Stimulated activated CD8-positive, alpha-beta memory T cell treated with anti-CD3 and anti-CD28 coated beads, Interleukin-7, amount 100 ng/mL, for 48 hours (primary cell): Measurements from ENCODE around the gene LPIN3.

Source experiments
- DNase-seq, 2 donors: peaks; one replicate each; pipeline ENCODE4 v3.0.0-alpha.2; 2020; ENCODE audit warnings: low read depth in 1 of 2; ENCODE audit errors: extremely low read depth in 1 of 2

LPIN3 gene

GRCh38 chr20:41392295-41392694 lies 51.7 kb downstream of the LPIN3 start:
- DNase-seq: no peak

GRCh38 chr20:41392871-41393704 lies 52.5 kb downstream of the LPIN3 start:
- DNase-seq: no peak

GRCh38 chr20:41393705-41394066 lies 53.1 kb downstream of the LPIN3 start:
- no peak for DNase-seq

DNA sequence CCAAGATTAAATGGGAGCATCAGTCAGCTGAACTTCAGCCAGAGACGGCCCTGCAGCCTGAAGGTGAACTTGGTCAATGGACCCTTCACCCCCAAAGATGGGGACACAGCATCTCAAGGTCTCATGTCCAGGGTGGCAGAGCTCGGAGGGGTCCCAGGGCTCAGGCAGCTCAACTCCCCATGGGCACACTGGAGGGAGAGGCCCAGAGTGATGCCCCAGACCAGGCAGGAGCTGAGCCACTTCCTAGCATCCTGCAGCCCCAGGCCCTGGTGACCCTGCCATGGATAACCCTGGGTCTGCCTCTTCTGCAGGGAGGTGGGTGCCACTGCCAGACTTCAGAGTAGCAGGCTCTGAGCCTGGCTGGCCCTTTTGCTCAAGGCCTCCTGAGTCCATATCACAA lies 53.5 kb downstream of the LPIN3 start:
- DNase-seq: no peak

- DNase-seq: no peak
These were observed 54.5 kb downstream of the LPIN3 start for GRCh38 chr20:41394931-41395666.

- no peak for DNase-seq
These were observed 55.3 kb downstream of the LPIN3 start for GRCh38 chr20:41395667-41396664.

- no peak for DNase-seq
These were observed 57.8 kb downstream of the LPIN3 start for GRCh38 chr20:41398408-41398807.

DNA sequence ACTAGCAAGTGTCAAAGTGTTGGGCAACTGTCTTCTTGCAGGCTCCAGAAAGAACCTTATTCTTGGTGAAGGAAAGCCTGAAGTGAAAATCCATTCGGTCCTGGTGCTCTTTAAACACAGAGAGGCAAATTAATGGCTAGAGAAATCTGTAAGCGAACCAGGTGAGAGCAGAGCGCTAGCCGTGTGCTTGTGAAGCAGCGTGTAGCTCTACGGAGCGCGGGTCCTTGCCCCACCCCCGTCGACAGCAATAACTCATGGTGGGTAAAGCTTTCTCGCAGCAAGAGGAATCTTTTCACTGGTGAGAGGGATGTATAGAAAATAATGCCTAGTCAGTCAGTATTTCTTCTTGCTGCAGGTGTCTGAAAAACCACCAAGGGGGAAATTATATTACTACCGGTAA lies 63.0 kb downstream of the LPIN3 start:
- no peak for DNase-seq

DNA sequence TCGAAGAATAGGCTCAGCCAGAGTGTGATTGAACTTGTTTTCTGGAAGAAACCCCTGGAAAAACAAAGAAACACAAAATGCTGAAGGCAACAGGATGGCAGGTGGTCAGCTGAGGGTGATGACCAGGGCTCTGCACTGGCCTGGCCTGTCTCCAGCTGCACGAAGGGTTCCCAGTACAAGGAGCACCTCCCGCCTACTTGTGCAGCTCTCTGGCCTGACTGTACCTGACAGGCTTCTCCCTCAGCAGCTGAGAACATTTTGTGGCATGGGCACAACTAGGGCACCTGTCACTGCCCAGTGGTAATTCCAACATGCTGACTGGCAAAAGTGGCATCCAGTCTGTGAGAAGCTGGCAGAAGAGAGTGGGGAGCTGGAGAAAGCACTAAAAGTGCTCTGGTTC lies 64.8 kb downstream of the LPIN3 start:
- no peak for DNase-seq

GRCh38 chr20:41406353-41406752 lies 65.7 kb downstream of the LPIN3 start:
- DNase-seq: no peak

DNA sequence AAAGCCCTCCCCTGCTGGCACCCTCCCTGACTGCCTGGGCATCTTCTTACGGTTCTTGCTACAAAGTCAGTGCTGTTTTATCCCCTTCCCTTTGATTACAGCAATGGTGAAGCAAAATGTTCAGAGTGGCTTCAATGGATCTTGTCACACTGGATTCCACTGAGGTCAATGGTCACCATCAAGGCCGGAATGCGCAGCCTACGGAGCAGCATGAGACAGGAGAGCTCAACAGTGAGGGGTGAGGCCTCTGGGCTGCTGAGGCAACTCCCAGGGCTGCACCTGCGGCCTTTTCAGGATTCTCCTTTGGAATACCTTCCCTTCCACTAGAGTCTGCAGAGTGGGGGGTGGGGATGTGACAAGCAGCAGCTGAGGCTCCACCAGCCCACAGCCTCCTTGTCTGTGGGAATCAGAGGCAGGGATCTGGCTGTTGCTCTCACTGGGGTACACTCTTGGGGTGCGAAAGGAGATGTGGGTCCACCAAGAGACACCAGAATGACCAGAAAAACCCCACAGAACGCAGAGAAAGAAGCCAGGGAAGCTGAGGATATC lies 66.3 kb downstream of the LPIN3 start:
- no peak for DNase-seq

DNA sequence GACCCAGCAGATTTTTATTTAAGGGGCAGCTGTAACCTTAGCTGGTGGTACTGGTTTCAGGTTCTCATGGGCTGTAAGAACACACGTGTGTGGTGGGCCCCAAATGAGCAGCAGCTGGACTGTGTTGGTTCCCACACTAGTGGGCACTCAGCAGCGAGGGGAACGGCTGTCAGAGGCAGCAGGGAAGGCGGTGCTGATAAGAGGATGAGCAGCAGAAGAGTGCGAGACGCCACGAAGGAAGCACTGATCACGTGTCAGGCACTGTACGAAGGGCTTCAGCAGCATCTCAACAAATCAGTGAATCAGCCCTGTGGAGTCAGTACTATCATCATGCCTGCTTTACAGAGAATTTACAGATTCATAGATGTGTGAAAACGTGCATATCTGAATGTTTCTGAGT lies 67.0 kb downstream of the LPIN3 start:
- no peak for DNase-seq

DNA sequence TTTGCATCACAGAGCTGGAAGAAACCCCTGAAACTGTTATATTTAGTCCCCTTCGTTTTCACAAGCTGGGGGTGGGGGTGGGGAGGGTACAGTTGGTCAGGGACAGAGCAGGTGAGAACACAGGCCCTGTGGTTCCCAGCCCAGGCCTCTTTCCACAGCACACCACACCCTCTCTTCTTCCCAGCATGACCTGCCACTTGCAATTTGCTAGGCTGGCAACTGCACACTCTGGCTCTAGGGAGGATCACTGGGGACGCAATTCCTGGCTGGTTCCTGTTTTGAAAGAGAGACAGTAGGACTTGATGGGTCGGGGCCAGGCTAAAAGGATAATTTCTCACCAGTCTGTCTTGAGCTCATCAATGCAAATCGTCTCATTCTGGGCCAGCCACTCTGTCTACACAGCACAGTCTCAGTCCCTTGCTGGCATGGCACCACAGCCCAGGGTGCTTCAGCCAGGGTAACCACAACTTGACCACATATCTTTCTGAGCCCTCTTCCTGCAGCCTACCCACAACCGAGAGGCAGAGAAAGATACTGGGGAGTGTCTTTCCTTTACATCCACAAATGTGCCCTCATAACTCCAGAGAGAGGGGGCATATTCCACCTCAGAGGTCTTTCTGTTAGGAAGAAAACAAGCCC lies 67.7 kb downstream of the LPIN3 start:
- no peak for DNase-seq

- DNase-seq: no peak
These were observed 68.4 kb downstream of the LPIN3 start for GRCh38 chr20:41408986-41409385.
